Endodermal cell (in vitro differentiated cells): ENCODE data around the gene CHST2. TPM values are rescaled to one million over a fixed set of nuclear protein-coding genes. Genes with fewer than 3 reads are reported as not detected.

Experiments
- DNase-seq: peaks from one replicate; pipeline ENCODE4 v3.0.0-alpha.2; 2017
- H3K27ac ChIP-seq: 2 replicates; pipeline ENCODE4 v1.5.1; 2013; ENCODE audit warnings: mild to moderate bottlenecking, low read depth, low read length, moderate library complexity
- H3K27me3 ChIP-seq: 2 replicates; pipeline ENCODE4 v1.6.1; 2013; ENCODE audit warnings: mild to moderate bottlenecking, low read length, moderate library complexity; ENCODE audit not compliant: insufficient read depth, control insufficient read depth, poor library complexity, severe bottlenecking
- H3K36me3 ChIP-seq: 2 replicates; pipeline ENCODE4 v1.7.0; 2013; ENCODE audit warnings: mild to moderate bottlenecking, low read length, moderate library complexity; ENCODE audit not compliant: control insufficient read depth, insufficient read depth
- H3K4me1 ChIP-seq: one replicate; pipeline ENCODE4 v1.7.0; 2013; ENCODE audit warnings: low read length; ENCODE audit not compliant: control insufficient read depth, insufficient read depth
- H3K4me3 ChIP-seq: 2 replicates; pipeline ENCODE4 v1.5.1; 2013; ENCODE audit warnings: mild to moderate bottlenecking, low read length, moderate library complexity
- H3K9ac ChIP-seq: 2 replicates; pipeline ENCODE4 v1.6.1; 2013; ENCODE audit warnings: mild to moderate bottlenecking, low read length, moderate library complexity; ENCODE audit not compliant: poor library complexity, severe bottlenecking; ENCODE audit errors: extremely low read depth
- H3K9me3 ChIP-seq: 2 replicates; pipeline ENCODE4 v1.6.1; 2013; ENCODE audit warnings: mild to moderate bottlenecking, low read length, moderate library complexity; ENCODE audit not compliant: control insufficient read depth
- H3K27ac Mint-ChIP-seq: 2 replicates; pipeline ENCODE4 v1.8.0; 2020; ENCODE audit warnings: mixed read lengths
- H3K27me3 Mint-ChIP-seq: 2 replicates; pipeline ENCODE4 v1.8.0; 2021; ENCODE audit warnings: mild to moderate bottlenecking, mixed read lengths; ENCODE audit not compliant: insufficient read depth
- H3K36me3 Mint-ChIP-seq: 2 replicates; pipeline ENCODE4 v1.8.0; 2020; ENCODE audit warnings: low read depth, mixed read lengths
- H3K4me1 Mint-ChIP-seq: 2 replicates; pipeline ENCODE4 v1.8.0; 2020; ENCODE audit warnings: mixed read lengths
- H3K4me3 Mint-ChIP-seq: 2 replicates; pipeline ENCODE4 v1.8.0; 2020; ENCODE audit warnings: mild to moderate bottlenecking, moderate library complexity, mixed read lengths
- H3K9me3 Mint-ChIP-seq: 2 replicates; pipeline ENCODE4 v1.8.0; 2020; ENCODE audit warnings: mild to moderate bottlenecking, mixed read lengths
- WGBS, 2 experiments: methylation state at CpG; one replicate each; pipeline versions ENCODE4 v1.1.5 to v1.1.7; 2013; ENCODE audit warnings: missing lambda C conversion rate in 2 of 2, mixed read lengths in 1 of 2; ENCODE audit not compliant: insufficient coverage in 1 of 2, insufficient read length in 1 of 2; 5-methylcytosine and 5-hydroxymethylcytosine counted together
- total RNA-seq, 2 donors: library from RNA; stranded (reverse); fragmentation: NEBNext Ultra II Directional in 1 of 2; extraction: Animal tissue kit (Norgen Biotek cat#: 25700) in 1 of 2; gene quantifications; 2 replicates in 1 of 2; 3 replicates in 1 of 2; pipeline ENCODE4 v1.2.1, GENCODE V29; 2021
- TF ChIP-seq, protein P1 (sequence below): fragments of 200-600 bp; sonication (generic); conservative IDR thresholded peaks from 2 replicates; pipeline ENCODE4 v1.5.0; 2021; ENCODE audit warnings: antibody characterized with exemption, mild to moderate bottlenecking

CHST2 gene
- total RNA-seq, 2 donors from 2014 or later, result 3.4 to 7.2 TPM

DNA sequence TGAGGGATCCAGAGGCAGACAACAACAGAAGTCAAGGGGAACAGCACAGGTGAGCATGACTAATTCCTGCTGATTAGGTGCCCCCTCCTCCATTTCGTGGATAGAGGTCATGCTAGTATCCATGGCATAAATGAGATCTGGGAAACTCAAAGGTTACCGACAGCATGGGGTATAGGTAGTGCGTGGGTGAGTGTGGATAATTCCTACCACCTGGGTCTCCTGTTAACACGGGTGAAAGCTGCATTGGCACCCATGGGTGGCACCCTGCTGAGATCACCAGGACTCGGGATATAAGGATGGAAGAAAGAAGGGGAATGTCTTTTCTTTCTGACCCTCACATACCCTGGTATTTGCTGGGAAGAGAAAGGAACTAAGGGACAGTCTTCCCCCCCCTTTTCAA, 14.4 kb upstream of the CHST2 start:
- Mint-ChIP-seq H3K9me3 (peaks cover 45% of the 10 kb centered on the region), H3K4me1 (no peaks in the 10 kb centered on the region), H3K27ac (no peak overlapping the region), H3K27me3 (peaks cover 2% of the 10 kb centered on the region), H3K4me3 (no peak overlapping the region), H3K36me3 (peaks cover 5% of the 10 kb centered on the region)
- Histone ChIP-seq H3K36me3 (no peaks in the 10 kb centered on the region), H3K9me3 (peaks cover 17% of the 10 kb centered on the region), H3K27me3 (no peaks in the 10 kb centered on the region), H3K4me3 (no peak overlapping the region), H3K4me1 (no peaks in the 10 kb centered on the region), H3K9ac (no peak overlapping the region), H3K27ac (no peak overlapping the region)
- TF ChIP-seq, protein P1, sequence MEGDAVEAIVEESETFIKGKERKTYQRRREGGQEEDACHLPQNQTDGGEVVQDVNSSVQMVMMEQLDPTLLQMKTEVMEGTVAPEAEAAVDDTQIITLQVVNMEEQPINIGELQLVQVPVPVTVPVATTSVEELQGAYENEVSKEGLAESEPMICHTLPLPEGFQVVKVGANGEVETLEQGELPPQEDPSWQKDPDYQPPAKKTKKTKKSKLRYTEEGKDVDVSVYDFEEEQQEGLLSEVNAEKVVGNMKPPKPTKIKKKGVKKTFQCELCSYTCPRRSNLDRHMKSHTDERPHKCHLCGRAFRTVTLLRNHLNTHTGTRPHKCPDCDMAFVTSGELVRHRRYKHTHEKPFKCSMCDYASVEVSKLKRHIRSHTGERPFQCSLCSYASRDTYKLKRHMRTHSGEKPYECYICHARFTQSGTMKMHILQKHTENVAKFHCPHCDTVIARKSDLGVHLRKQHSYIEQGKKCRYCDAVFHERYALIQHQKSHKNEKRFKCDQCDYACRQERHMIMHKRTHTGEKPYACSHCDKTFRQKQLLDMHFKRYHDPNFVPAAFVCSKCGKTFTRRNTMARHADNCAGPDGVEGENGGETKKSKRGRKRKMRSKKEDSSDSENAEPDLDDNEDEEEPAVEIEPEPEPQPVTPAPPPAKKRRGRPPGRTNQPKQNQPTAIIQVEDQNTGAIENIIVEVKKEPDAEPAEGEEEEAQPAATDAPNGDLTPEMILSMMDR, result no peak
- 84 to 93% methylated on average over 3 to 5 of the region's 5 CpGs for WGBS, 2 experiments
- no peak for DNase-seq

- Histone ChIP-seq H3K27ac (no peak overlapping the region), H3K9ac (no peak overlapping the region), H3K4me1 (no peaks in the 10 kb centered on the region), H3K27me3 (no peaks in the 10 kb centered on the region), H3K36me3 (no peaks in the 10 kb centered on the region), H3K4me3 (no peak overlapping the region), H3K9me3 (peaks cover 14% of the 10 kb centered on the region)
- no peak overlapping the region for H3K4me3 Mint-ChIP-seq
- no peak for DNase-seq
- H3K27ac Mint-ChIP-seq, result no peak overlapping the region
- H3K4me1 Mint-ChIP-seq, result no peaks in the 10 kb centered on the region
- peaks cover 2% of the 10 kb centered on the region for H3K36me3 Mint-ChIP-seq
- TF ChIP-seq, protein P1, result no peak
- WGBS, 2 experiments, result 93% methylated on average over 4 to 5 of the region's 5 CpGs
- H3K9me3 Mint-ChIP-seq, result peaks cover 25% of the 10 kb centered on the region
- no peaks in the 10 kb centered on the region for H3K27me3 Mint-ChIP-seq
Measured at GRCh38 chr3:143109861-143110260, 9.7 kb upstream of the CHST2 start.

DNA sequence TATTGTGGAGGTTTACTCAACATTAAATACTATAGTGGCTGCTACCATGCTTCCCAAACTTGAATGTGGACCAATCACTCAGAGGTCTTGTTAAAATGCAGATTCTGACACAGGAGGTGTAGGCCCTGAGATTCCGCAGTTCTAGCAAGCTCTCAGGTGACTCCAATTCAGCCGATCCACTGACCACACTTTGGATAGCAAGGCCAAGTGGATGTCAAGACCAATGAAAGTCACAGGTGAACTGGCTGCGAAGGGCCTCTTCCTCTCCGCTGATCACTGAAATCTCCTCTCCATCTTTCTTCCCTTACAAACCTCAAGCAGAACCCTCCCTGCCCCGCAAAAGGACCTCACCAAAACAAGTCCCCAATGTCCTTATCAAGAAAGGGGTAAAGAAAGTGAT, 9.2 kb upstream of the CHST2 start:
- 82 to 94% methylated on average over 4 to 5 of the region's 5 CpGs for WGBS, 2 experiments
- H3K4me1 Mint-ChIP-seq, result no peaks in the 10 kb centered on the region
- TF ChIP-seq, protein P1, result no peak
- no peak overlapping the region for H3K27ac Mint-ChIP-seq
- no peaks in the 10 kb centered on the region for H3K27me3 ChIP-seq
- no peaks in the 10 kb centered on the region for H3K27me3 Mint-ChIP-seq
- no peaks in the 10 kb centered on the region for H3K36me3 ChIP-seq
- peaks cover 9% of the 10 kb centered on the region for H3K9me3 ChIP-seq
- H3K9me3 Mint-ChIP-seq, result peaks cover 20% of the 10 kb centered on the region
- H3K4me3 Mint-ChIP-seq, result no peak overlapping the region
- no peak overlapping the region for H3K9ac ChIP-seq
- no peaks in the 10 kb centered on the region for H3K4me1 ChIP-seq
- no peak for DNase-seq
- no peak overlapping the region for H3K4me3 ChIP-seq
- H3K36me3 Mint-ChIP-seq, result no peaks in the 10 kb centered on the region
- no peak overlapping the region for H3K27ac ChIP-seq
